Right ventricle myocardium superior (tissue), 1 donor: Measurements from ENCODE around the gene TRHDE. TPM values are rescaled to one million over a fixed set of nuclear protein-coding genes. Genes with fewer than 3 reads are reported as not detected.

Experiments used
- ATAC-seq: fragments of 200-7000 bp; cut with Tn5 transposase; one replicate; pipeline ENCODE4 v1.9.1; 2020; ENCODE audit warnings: mild to moderate bottlenecking; ENCODE audit not compliant: poor library complexity
- DNase-seq: peaks from one replicate; pipeline ENCODE4 v3.0.0-alpha.2; 2020
- intact Hi-C: fragments of 100-400 bp; cut with DNase I; formaldehyde crosslinking; loops from one replicate; pipeline ENCODE4 v1.11.2; 2022
- total RNA-seq: library from RNA; stranded (reverse); fragmentation: NEBNext Ultra II Directional; extraction: Animal tissue kit (Norgen Biotek cat#: 25700); gene quantifications from one replicate; pipeline ENCODE4 v1.2.1, GENCODE V29; 2021
- donor health status: DM: no; HTN: yes; CAD: no; lungs with severe emphysema.

The TRHDE gene
- total RNA-seq, 1 donor from 2014 or later: 1.5 TPM

DNA sequence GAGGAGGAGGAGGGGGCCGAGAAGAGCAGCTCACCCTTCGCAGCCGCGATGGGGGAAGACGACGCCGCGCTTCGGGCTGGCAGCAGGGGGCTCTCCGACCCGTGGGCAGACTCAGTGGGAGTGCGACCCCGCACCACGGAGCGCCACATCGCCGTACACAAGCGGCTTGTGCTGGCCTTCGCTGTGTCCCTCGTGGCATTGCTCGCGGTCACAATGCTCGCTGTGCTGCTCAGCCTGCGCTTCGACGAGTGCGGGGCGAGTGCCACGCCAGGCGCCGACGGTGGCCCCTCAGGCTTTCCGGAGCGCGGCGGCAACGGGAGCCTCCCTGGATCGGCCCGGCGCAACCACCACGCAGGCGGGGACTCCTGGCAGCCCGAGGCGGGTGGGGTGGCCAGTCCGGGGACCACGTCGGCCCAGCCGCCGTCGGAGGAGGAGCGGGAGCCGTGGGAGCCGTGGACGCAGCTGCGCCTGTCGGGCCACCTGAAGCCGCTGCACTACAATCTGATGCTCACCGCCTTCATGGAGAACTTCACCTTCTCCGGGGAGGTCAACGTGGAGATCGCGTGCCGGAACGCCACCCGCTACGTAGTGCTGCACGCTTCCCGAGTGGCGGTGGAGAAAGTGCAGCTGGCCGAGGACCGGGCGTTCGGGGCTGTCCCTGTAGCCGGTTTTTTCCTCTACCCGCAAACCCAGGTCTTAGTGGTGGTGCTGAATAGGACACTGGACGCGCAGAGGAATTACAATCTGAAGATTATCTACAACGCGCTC is 745 bp downstream of the TRHDE start:
- ATAC-seq: peak; percentile 23
- intact Hi-C loops: no loop called here
- peak; percentile 42 for DNase-seq

DNA sequence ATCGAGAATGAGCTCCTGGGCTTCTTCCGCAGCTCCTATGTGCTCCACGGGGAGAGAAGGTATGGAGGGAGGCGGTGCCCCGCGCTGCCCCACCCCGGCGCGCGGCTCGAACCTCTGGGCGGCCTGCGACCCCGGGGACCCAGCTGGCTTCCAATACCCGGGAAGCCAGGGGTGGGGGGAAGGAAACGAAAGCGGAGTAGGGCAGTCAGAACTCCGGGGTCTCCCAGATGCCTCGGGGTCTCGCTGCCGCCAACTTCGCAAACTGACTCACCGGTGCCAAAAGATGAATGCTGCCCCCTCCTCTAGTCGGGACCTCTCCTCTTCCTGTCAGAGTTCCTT is 1.3 kb downstream of the TRHDE start:
- DNase-seq (no peak), ATAC-seq (no peak)
- intact Hi-C loops: no loop called here

DNA sequence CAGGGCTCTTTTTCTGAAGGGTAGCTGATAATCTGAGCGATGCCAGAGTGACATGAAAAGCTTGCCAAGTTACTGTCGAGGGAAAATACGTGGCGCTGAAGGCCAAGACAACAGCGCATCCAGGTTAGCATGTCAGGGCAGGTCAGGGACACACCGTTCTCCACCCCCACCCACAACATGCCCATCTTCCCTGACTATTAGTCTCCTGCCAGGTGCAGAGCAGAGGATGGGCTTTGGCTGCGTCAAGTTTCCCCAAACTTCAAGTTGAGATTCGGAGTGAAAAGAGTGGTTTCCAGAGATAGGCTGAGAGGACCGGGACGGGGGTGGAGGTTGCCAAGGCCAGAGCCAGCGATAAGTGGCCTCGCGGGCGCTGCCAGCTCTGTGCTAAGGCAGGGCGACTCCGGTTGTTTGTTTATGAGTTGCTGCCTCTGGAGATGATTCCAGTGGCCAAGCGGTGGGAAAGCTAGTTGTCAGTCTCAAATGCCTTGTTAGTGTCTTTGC is 1.7 kb downstream of the TRHDE start:
- DNase-seq (peak; percentile 61), ATAC-seq (no peak)
- intact Hi-C loops: no loop called here

DNA sequence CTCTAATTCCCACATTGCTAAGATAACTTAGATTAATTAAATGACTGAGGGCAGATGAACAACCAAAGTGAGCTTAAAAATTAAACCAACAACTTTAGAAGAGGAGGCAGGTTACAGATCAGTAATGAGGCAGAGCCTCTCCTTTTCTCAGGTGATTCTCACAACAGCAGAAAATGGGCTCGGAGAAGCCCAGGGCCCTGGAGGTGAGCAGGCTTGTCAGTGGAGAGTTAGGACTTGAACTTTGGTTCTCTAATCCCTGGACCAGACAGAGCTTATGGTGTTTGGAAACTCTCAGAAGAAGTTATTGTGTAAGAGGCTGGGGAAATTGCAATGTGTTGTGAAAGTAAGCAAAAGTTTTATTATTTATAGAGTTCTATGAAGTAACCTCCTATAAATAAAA is 2.8 kb downstream of the TRHDE start:
- intact Hi-C loops: no loop called here
- DNase-seq (no peak), ATAC-seq (no peak)

DNA sequence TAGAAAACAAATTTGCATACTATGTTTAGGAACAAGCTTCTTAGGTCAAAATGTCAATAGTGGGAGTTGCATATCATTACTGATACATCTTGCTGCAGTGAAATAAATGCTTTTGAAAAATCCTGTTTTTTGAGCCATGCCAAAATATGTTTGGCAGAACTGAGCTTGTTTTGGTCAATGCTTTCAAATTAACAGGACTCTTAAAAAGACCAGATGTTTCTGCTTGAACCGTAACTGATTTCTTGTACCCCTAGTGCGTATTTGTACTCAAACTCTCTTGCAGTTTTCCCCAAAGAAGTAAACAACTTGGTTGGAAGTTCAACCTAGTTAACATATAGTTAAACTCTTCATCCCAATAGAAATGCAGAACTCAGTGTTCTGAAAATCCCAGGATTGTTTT is 3.4 kb downstream of the TRHDE start:
- ATAC-seq (no peak), DNase-seq (no peak)
- intact Hi-C loops: no loop called here

DNA sequence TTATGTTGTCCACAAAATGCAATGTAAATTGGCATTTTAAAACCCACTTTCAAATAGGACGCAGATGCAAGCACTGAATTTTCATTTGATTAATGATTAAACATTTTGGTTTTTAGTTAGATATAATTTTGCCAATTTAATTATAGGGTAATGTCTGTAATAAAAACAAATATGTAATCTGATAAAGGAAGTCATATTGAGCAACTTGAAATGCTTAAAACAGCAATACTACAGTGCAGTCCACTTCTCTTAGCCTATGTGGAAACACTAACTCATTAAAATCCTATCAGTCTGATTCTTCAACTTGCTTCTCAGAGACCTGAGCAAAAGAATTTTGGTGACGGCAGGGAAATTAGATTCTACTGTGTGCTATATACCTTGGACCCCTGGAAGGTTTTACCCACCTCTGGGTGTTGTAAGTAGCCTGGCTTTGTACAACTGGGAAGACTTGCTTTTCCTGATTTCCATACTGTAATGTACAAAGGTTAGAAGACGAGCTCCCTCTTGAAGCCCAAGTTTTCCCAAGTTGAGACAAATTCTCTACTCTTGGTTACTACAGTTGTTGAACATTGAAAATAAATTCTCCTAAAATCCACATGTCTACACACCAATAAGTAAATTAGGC is 4.1 kb downstream of the TRHDE start:
- intact Hi-C loops: no loop called here
- DNase-seq: no peak
- ATAC-seq: no peak

DNA sequence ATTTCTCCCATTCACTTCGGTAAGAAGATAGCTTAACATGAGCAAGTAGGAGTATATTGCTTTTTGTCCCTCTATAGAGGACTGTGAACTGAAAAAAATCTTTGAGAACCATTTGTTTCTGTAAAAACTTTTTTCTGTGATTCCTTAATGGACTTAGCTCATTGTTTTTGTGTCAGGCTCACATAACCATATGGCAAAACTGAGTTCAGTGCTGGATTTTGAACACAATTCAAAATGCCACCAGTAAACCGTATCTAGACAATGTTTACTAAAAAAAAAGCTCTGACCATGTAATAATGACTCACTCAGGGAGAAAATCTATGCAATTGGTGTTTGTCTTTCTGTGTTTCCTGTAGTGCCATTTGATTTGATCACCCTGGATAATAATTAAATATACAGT is 5.2 kb downstream of the TRHDE start:
- no peak for ATAC-seq
- intact Hi-C loops: no loop called here
- no peak for DNase-seq

DNA sequence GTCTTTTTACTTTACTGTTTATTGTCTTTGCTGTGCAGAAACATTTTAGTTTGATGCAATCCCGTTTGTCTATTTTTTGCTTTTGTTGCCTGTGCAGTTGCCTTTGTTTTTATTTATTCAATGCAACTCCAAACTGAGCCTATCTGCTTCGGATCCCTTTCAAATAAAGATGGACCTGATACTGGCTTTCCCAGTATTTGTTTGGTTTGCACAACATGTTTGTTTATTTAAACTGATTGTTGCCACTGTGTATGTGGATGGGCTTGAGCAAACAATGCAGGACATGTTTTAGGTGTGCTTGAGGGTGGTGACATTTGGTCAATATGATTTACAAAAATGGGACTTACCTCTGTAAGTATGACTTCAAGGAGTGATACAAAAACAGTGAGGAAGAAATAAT is 6.7 kb downstream of the TRHDE start:
- intact Hi-C loops: no loop called here
- no peak for ATAC-seq

DNA sequence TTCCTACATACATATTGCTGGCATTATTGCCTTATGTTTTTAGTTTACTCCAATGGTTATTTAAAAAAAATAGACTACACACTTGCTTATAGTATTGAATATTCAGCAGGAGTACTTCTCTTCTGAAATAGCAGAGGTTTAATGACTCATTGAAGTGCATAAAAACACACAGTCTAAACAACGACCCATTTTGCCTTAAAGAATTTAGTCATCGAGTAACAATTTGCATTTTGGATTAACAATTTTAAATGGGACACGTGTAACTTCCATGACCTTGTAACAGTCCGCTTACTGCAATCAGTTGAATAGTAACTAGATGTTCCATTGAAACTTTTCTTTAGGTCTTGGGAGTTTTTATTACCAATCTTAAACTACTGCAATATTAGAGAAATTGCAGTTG is 9.0 kb downstream of the TRHDE start:
- intact Hi-C loops: no loop called here
- DNase-seq (no peak), ATAC-seq (no peak)

More for the DNA sequence above, 6.7 kb downstream of the TRHDE start:
- no peak for DNase-seq

DNA sequence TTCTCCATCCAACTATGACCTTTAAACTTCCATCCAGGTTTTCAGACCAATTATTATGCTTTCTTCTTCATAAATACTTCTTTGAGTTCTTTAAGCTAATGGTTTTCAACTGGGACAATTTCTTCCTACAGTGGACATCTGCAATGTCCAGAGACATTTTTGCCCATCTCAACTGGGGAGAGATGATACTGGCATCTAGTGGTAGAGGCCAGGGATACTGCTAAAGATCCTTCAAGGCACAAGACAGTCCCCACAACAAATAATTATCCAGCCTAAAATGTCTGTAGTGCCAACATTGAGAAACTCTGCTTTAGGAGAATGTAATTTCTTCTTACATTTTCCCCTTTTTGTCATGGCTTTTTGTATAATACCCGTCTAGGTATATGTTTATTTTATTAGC is 10.6 kb downstream of the TRHDE start:
- no peak for ATAC-seq
- intact Hi-C loops: no loop called here
- DNase-seq: no peak

DNA sequence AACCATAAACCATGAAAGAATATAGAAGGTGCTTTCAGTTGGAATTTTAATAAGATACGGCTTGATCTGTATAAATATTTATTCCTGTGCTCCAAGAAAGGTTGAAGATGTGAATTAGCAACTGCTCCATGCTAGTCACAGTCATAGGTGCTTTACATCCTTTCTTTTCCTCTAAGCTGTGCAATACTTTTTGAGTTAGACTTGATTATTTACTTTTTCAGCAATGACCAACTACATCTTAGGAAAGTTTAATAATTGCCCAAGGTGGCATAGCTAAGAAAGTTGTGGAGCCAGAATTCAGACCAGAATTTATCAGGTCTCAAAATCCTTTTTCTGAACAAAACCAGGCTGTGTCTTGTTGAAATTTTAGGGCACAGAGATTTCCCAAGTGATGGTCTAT is 13.7 kb downstream of the TRHDE start:
- intact Hi-C loops: no loop called here
- ATAC-seq: no peak

DNA sequence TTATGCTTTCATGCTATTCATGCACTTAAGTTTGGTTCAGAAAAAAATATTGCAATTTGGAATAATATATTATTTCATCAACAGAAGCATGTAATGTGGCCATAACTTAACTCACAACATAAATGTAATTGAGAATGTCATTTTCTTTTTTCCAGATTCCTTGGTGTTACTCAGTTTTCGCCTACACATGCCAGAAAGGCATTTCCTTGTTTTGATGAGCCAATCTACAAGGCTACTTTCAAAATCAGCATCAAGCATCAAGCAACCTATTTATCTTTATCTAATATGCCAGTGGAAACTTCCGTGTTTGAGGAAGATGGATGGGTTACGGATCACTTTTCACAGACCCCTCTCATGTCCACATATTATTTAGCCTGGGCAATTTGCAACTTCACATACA is 14.4 kb downstream of the TRHDE start:
- DNase-seq (no peak), ATAC-seq (no peak)
- intact Hi-C loops: no loop called here

More for the DNA sequence above, 13.7 kb downstream of the TRHDE start:
- DNase-seq: no peak

DNA sequence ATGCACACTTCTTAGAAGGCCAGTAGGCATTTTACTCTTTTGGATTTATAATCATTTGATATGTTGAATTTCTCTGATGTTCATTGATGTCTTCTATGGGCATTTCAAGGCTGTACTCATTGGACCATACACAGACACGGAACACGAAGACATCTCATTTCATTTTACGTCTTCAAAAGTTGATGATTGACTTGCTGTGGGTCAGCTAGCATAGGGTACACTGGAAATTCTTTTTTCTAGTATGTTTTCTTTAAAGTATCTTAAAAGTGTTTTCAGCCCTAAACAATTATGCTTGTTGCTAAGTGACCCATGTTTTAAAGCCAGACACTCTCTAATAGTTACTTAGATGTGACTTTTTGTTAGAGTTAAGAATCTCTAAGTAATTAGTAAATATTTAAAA is 16.3 kb downstream of the TRHDE start:
- no peak for ATAC-seq
- DNase-seq: no peak
- intact Hi-C loops: no loop called here

DNA sequence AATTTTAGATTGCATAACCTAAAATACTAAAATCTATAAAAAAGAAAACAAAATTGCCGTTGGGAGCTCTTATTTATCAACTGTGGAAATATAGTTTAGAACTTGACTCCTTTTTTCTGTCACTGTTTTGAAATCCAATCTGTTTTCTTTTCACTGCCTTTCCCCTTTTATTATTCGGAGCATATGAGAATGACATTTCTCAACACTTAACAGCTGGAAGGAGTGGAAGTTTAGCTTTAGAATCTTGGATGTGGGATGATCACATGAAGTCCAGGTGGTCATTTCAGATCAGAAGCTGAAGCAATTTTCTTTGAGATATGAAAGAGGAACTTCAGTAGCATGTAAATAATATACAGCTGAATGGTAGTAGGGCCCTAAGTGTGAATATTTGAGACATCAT is 16.7 kb downstream of the TRHDE start:
- DNase-seq (no peak), ATAC-seq (no peak)
- intact Hi-C loops: no loop called here

DNA sequence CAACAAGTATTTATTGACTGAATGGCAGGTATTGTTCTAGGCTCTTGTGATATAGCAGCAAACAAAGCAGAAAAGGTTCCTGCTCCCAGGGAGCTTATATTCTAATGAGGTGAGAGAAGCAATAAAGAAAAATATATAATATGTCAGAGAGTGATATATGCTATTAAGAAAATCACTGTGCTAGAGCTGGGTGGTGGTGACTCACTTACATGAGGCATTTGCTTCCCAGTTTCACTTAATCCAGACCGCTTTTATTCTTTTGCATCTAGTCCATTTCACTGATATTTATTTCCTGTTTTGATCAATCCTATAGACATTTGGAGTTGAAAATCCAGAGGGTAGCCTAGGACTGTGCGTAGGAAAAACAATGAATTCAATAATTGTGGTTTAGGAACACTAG is 17.5 kb downstream of the TRHDE start:
- no peak for ATAC-seq
- no peak for DNase-seq
- intact Hi-C loops: no loop called here

DNA sequence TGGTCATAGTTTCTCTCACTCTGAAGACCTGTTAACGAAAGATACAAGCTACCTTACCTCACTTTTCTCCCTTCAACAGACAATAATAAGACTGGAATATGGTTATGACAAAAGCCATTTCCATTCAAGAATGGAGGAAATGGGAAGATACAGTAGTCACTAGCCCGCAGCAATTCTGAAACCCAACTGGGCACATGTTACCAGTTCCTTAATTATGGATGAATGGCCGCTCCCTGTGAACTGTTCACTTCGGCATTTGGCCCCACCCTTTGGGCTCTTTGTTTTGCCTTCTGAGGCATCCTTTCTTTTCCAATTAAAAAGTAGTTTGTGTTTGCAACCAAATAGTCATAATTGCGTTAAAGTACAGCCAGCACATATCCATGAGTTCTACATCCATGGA is 19.0 kb downstream of the TRHDE start:
- ATAC-seq (no peak), DNase-seq (no peak)
- intact Hi-C loops: no loop called here

DNA sequence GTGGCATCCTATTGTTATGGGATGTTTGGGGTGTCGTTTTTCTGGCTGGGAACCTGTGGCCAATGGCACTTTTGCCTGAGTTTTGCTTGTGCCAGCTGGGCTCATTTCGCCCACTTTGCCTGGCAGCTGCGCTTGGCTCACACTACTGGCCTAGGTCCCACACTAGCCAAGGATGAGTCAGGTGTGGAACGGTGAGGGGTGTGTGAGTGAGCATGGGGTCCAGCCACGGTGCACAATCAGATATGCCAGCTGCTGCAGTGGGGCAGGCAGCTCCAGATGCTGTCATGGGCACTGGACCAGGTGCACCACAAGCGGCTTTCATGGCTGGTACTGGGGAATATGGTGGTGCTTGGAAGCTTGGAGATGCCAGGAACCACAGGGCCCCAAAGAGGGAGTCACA is 21.5 kb downstream of the TRHDE start:
- no peak for DNase-seq
- no peak for ATAC-seq
- intact Hi-C loops: no loop called here

DNA sequence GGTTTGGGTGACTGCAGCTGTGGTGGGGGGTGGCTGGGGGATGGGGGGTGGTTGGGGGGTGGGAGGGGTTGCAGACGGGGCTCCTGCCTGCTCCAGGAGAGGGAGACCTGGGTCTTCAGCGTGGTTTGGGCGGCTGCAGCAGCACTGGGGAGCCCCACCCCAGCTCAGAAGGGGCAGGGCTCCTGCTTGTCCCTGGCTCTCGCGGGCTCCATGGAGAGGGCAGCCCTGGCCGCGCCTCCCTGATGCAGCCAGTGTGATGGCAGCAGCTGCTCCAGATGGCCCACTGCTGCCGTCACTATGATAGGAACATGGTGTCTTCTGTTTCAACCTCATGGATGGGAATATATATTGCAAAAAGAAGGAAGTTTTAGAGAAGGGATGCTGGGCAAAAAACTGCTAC is 22.9 kb downstream of the TRHDE start:
- no peak for ATAC-seq

DNA sequence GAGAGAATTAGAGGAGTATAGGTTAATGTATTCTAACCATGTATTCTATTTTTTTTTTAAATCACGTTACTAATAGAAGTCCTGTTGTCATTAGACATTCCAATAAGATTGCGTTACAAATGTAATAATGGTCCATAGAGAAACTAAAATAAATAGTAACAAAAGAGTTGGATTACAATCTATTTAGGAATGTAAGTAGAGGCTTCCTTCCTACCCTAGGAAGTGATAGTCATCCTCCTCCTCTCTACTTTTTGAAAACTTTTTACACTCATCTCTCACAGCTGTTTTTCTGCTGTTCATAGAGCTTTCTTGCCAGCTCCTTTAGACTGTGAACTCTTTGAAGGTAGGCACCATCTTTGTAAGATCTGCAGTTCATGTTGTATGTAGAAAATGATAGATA is 23.6 kb downstream of the TRHDE start:
- intact Hi-C loops: no loop called here
- no peak for DNase-seq
- no peak for ATAC-seq

More for the DNA sequence above, 22.9 kb downstream of the TRHDE start:
- no peak for DNase-seq
- intact Hi-C loops: no loop called here

DNA sequence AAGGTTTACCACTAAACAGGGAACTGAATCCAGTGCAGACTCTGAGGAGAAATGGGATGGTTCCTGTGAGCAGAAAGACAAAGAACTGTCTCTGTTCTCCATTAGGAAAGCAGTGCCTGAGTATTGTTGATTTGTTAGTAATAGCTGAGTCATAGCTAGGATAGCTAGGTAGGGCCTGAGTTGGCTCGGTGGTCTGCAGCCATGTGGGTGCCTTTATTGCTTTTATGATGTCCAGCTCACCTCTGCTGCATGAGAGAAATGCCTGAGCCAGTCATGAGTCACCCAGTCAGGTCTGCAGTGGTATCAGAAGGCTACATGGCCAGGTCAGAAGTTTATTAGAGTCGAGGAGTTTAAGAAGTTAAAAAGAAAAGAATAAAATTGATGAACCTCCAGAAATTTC is 24.2 kb downstream of the TRHDE start:
- no peak for ATAC-seq
- no peak for DNase-seq
- intact Hi-C loops: no loop called here

DNA sequence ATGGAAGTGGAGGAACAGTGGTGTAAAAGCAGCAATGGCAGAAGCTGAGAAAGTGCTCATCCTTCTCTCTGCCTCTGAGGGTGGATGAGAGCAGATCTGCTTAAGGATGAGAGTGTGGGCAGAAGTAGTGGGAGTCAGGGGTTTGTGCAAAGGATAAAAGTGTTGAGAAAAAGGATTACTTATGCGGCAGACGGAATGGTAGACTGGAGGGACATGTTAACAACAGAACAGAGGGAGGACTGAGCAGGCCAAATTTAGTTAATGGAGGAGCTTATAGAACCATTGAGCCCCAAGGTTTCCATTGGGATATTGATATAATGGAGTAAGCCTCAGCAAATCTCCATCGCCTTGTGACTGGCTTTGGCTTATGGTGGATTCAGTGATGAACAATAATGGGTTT is 25.5 kb downstream of the TRHDE start:
- no peak for ATAC-seq
- intact Hi-C loops: no loop called here
- no peak for DNase-seq
